Right lobe of liver (tissue), 6 donors: ENCODE results near the gene RPS21. TPM values are rescaled to one million over a fixed set of nuclear protein-coding genes. Genes with fewer than 3 reads are reported as not detected.

Experiments
- ATAC-seq, 4 donors: fragments of 200-7000 bp; cut with Tn5 transposase; one replicate each; pipeline ENCODE4 v1.9.1; 2020; ENCODE audit warnings: mild to moderate bottlenecking in 4 of 4, moderate library complexity in 4 of 4
- DNase-seq, 3 donors: peaks; one replicate each; pipeline ENCODE4 v3.0.0-alpha.2; 2020
- H3K27ac ChIP-seq, 3 donors: fragments of 200-600 bp; one replicate each; pipeline ENCODE4 v1.8.0; 2022
- H3K27me3 ChIP-seq, 2 donors: fragments of 200-600 bp; one replicate each; pipeline ENCODE4 v1.8.0; 2022
- H3K36me3 ChIP-seq, 4 donors: fragments of 200-600 bp; sonication (generic) in 1 of 4; one replicate each; pipeline versions ENCODE4 v1.5.1 to v1.8.0; 2017 to 2022; ENCODE audit warnings: control low read depth in 1 of 4
- H3K4me1 ChIP-seq, 4 donors: fragments of 200-600 bp; sonication (generic) in 1 of 4; one replicate each; pipeline versions ENCODE4 v1.5.1 to v1.8.0; 2017 to 2022; ENCODE audit warnings: control low read depth in 1 of 4
- H3K4me3 ChIP-seq, 3 donors: fragments of 200-600 bp; one replicate each; pipeline ENCODE4 v1.8.0; 2022
- H3K9me3 ChIP-seq, 4 donors: fragments of 200-600 bp; sonication (generic) in 1 of 4; one replicate each; pipeline versions ENCODE4 v1.5.1 to v1.8.0; 2017 to 2022; ENCODE audit warnings: control low read depth in 1 of 4
- CTCF ChIP-seq, 4 donors: fragments of 200-600 bp in 3 of 4; fragments of 450-650 bp in 1 of 4; IDR thresholded peaks; one replicate each; pipeline versions ENCODE4 v1.5.1 to v1.8.0; 2016 to 2022; ENCODE audit warnings: antibody characterized with exemption in 4 of 4, mild to moderate bottlenecking in 2 of 4
- POLR2A ChIP-seq: fragments of 450-650 bp; IDR thresholded peaks from one replicate; pipeline ENCODE4 v1.6.1; 2017; ENCODE audit warnings: antibody characterized with exemption, mild to moderate bottlenecking
- WGBS: methylation state at CpG from one replicate; pipeline ENCODE4 v1.1.6; 2018; ENCODE audit warnings: low coverage, low lambda C conversion rate; ENCODE audit not compliant: insufficient coverage; ENCODE audit errors: missing lambda C conversion rate; 5-methylcytosine and 5-hydroxymethylcytosine counted together
- intact Hi-C, 2 donors: fragments of 100-400 bp; cut with DNase I; formaldehyde crosslinking; loops; one replicate each; pipeline versions ENCODE4 v1.11.2 to v1.14.1; 2022
- total RNA-seq, 6 experiments: library from RNA; depleted of rRNA in 2 of 6; stranded (reverse); fragments of >200 nt in 2 of 6; fragmentation: NEBNext Ultra II Directional in 3 of 6; extraction: Animal tissue kit (Norgen Biotek cat#: 25700) in 3 of 6; gene quantifications; one replicate each; pipeline versions ENCODE4 v1.1.0 to v1.2.4, GENCODE V29; 2016 to 2023
- donor health status: DM: no; HTN: yes; CAD: no.
- donor health status: DM: no; HTN: no; CAD: no.
- donor health status: DM: no; HTN: no; CAD: no.
- donor health status: DM: no; HTN: yes; CAD: no.
- donor health status: DM: no; HTN: yes; CAD: no.

The RPS21 gene
- total RNA-seq, 6 experiments from 2014 or later, result 339 to 696 (median 413) TPM

GRCh38 chr20:62365814-62366369 is 21.0 kb upstream of the RPS21 start:
- Histone ChIP-seq H3K9me3 (no peaks in the 10 kb centered on the region), H3K4me3 (peak overlapping the region; percentile 61 to 77 (median 73)), H3K36me3 (no peaks in the 10 kb centered on the region), H3K27ac (peak overlapping the region in 2 of 3 donors; percentile 50 to 53), H3K27me3 (no peaks in the 10 kb centered on the region), H3K4me1 (peaks cover 0 to 57% (median 26%) of the 10 kb centered on the region in 4 donors)
- intact Hi-C loops, result no loop called here
- peak in 2 of 3 donors; percentile 14 to 46 for DNase-seq
- WGBS, result no CpG with 5 or more reads among the region's 10 CpGs
- no peak for TF ChIP-seq CTCF (IDR thresholded peaks at IDR 0.05)
- TF ChIP-seq POLR2A, result no peak
- ATAC-seq, result no peak

DNA sequence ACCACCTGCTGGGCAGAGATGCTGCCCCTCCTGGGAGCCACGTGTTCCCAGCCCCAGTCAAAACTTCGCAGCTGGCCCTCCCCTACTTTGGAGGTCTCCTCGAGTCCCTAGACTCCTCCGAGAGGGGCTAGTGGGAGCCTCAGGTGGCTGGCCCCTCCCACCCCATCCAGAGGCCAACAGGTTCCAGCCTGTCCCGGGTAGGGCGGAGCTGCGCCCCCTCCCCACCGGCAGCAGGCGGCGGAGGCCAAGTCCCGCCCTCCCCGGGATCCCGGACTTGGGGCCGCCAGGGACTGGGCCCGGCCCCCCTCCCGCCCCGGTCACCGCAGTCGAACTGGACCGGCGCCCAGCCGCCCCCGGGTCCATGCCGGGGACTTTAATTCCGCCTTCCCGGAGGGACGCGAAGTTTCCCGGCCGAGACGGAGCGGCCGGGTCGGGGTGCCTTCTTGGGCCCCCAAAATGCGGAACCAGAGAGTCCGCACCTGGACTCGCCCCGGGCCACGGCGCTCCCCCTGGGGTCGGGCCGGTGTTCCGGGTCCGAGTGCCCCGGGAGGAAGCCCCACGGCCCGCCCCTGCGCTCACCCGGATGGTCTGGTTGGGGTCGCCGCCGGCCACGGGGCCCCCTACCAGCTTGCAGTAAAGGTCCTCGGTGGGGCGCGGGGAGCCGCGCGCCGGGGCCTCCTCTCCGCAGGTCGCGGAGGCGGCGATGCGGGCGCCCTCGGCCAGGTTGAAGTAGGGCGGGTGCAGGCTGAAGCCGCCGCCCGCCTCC is 20.4 kb upstream of the RPS21 start:
- no peaks in the 10 kb centered on the region for H3K9me3 ChIP-seq
- no peak for TF ChIP-seq POLR2A
- TF ChIP-seq CTCF (IDR thresholded peaks at IDR 0.05), result no peak
- 2% methylated on average over 14 of the region's 72 CpGs for WGBS
- ATAC-seq (peak in 3 of 4 donors; percentile 2 to 9 (median 6)), DNase-seq (peak in 2 of 3 donors; percentile 51 to 60)
- intact Hi-C loops, result no loop called here
- H3K4me3 ChIP-seq, result peak overlapping the region; percentile 61 to 77 (median 73)
- H3K4me1 ChIP-seq, result peaks cover 0 to 61% (median 29%) of the 10 kb centered on the region in 4 donors
- H3K27me3 ChIP-seq, result no peaks in the 10 kb centered on the region
- peak overlapping the region; percentile 28 to 53 (median 50) for H3K27ac ChIP-seq
- H3K36me3 ChIP-seq, result no peaks in the 10 kb centered on the region

GRCh38 chr20:62367136-62367632 is 19.7 kb upstream of the RPS21 start, which contains the start of gene LAMA5:
Gene LAMA5 (minus strand): TSS chr20:62367312. CDS start chr20:62367245, 67 bp downstream.
- H3K27me3 ChIP-seq, result no peaks in the 10 kb centered on the region
- peak; percentile 51 to 64 (median 52) for ATAC-seq
- 0% methylated on average over 6 of the region's 70 CpGs for WGBS
- peak; percentile 69 to 81 (median 72) for DNase-seq
- TF ChIP-seq CTCF (IDR thresholded peaks at IDR 0.05) (no peak), POLR2A (peak; percentile 66)
- intact Hi-C loops, result no loop called here
- H3K36me3 ChIP-seq, result no peaks in the 10 kb centered on the region
- peak within 1 kb of the TSS; percentile 61 to 77 (median 73) for H3K4me3 ChIP-seq
- peak within 1 kb of the TSS; percentile 28 to 53 (median 50) for H3K27ac ChIP-seq
- no peaks in the 10 kb centered on the region for H3K9me3 ChIP-seq
- H3K4me1 ChIP-seq, result peaks cover 0 to 59% (median 28%) of the 10 kb centered on the region in 4 donors

DNA sequence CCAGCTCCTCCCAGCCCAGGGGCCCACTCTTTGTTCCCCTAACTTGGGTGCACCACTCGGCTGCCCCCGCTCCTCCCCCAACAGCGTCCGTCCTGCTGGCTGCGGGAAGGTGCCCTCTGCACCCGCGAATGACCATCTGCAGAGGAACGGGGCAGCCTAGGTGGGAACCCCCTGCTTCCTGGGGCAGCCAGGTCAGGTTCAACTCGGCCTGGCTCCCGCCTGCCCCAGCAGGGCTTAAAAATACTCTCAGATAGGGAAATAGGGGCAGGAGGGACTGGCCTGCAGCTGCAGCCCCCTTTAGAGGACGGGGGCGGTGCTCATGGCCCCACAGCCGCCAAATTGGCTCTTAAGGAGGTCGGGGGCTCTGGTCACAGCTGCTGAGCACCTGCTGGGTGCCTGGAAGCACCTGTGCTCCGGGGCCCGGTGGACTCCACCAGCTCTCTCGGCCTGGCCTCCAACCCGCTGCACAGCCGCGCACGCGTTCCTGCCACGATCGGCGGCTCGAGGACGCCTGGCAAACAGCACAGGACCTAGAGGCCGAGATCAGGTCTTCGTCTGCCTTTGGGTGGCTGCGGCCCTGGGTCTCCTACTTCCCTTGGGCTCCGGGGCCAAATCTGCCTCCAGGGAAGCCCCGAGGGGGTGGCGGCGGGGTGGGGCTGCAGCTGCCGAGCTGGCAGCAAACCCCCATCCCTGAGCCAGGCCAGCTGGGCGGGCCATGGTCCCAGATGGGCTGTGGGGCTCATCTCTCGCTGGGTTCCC is 19.1 kb upstream of the RPS21 start:
- Histone ChIP-seq H3K27ac (peak overlapping the region in 2 of 3 donors; percentile 16 to 53), H3K4me1 (peaks cover 0 to 59% (median 25%) of the 10 kb centered on the region in 4 donors), H3K27me3 (no peaks in the 10 kb centered on the region), H3K36me3 (no peaks in the 10 kb centered on the region), H3K9me3 (no peaks in the 10 kb centered on the region), H3K4me3 (peak overlapping the region; percentile 61 to 77 (median 73))
- intact Hi-C loops, result no loop called here
- ATAC-seq, result peak; percentile 4 to 47 (median 17)
- 20% methylated on average over 1 of the region's 37 CpGs for WGBS
- no peak for TF ChIP-seq POLR2A
- TF ChIP-seq CTCF (IDR thresholded peaks at IDR 0.05), result no peak
- DNase-seq, result peak in 2 of 3 donors; percentile 49 to 62
